WTC11 (cell line): ENCODE data around the gene ITFG1. TPM values are rescaled to one million over a fixed set of nuclear protein-coding genes. Genes with fewer than 3 reads are reported as not detected.

Source experiments
- ATAC-seq: fragments of 200-7000 bp; cut with Tn5 transposase; 2 replicates; pipeline ENCODE4 v1.10.0; 2021; ENCODE audit warnings: mild to moderate bottlenecking, moderate library complexity
- CTCF ChIA-PET: fragments of 300-600 bp; sonication (Branson Sonifier 250); formaldehyde crosslinking; loops from one replicate; lab custom pipeline; 2021; ENCODE audit warnings: antibody characterized with exemption; lab: Charles Lee
- POLR2A ChIA-PET: fragments of 350-600 bp; sonication (Branson Sonifier 250); formaldehyde crosslinking; loops from one replicate; lab custom pipeline; 2021; ENCODE audit warnings: antibody characterized with exemption; lab: Charles Lee
- DNase-seq: peaks from one replicate; pipeline ENCODE4 v3.0.0; 2021; ENCODE audit warnings: low spot score
- H3K27ac Mint-ChIP-seq: 2 replicates; pipeline ENCODE4 v1.8.0; 2021; ENCODE audit warnings: mixed read lengths
- H3K27me3 Mint-ChIP-seq: 2 replicates; pipeline ENCODE4 v1.8.0; 2021; ENCODE audit warnings: low read depth, mild to moderate bottlenecking, moderate library complexity, mixed read lengths
- H3K36me3 Mint-ChIP-seq: 2 replicates; pipeline ENCODE4 v1.8.0; 2021; ENCODE audit warnings: mixed read lengths
- H3K4me1 Mint-ChIP-seq: 2 replicates; pipeline ENCODE4 v1.8.0; 2022; ENCODE audit warnings: mixed read lengths
- H3K4me3 Mint-ChIP-seq: 2 replicates; pipeline ENCODE4 v1.8.0; 2021; ENCODE audit warnings: mild to moderate bottlenecking, moderate library complexity, mixed read lengths
- H3K9me3 Mint-ChIP-seq: 2 replicates; pipeline ENCODE4 v1.8.0; 2021; ENCODE audit warnings: mixed read lengths
- ATF1 ChIP-seq: sonication (generic); formaldehyde crosslinking; IDR thresholded peaks from 2 replicates; pipeline ENCODE4 v1.8.1; 2023; ENCODE audit warnings: mild to moderate bottlenecking, moderate library complexity, missing genetic modification reagents
- CTCF ChIP-seq: fragments of 200-600 bp; IDR thresholded peaks from 2 replicates; pipeline ENCODE4 v1.8.0; 2022; ENCODE audit warnings: antibody characterized with exemption
- EMX1 ChIP-seq: fragments of 250-450 bp; sonication (Bioruptor Pico); IDR thresholded peaks from 2 replicates; pipeline ENCODE4 v1.8.0; 2021; ENCODE audit warnings: mild to moderate bottlenecking
- FOXJ3 ChIP-seq: sonication (generic); formaldehyde crosslinking; IDR thresholded peaks from 2 replicates; pipeline ENCODE4 v1.9.0; 2021; ENCODE audit warnings: missing genetic modification reagents, mild to moderate bottlenecking, borderline replicate concordance
- FOXP4 ChIP-seq: sonication (generic); formaldehyde crosslinking; IDR thresholded peaks from 2 replicates; pipeline ENCODE4 v1.8.0; 2022; ENCODE audit warnings: mild to moderate bottlenecking, missing genetic modification reagents
- GTF2I ChIP-seq: fragments of 250-450 bp; sonication (Bioruptor Pico); conservative IDR thresholded peaks from 2 replicates; pipeline ENCODE4 v1.4.0; 2021; ENCODE audit warnings: mild to moderate bottlenecking
- IRF1 ChIP-seq: sonication (generic); formaldehyde crosslinking; IDR thresholded peaks from 2 replicates; pipeline ENCODE4 v1.8.0; 2023; ENCODE audit warnings: missing genetic modification reagents
- KAT7 ChIP-seq: sonication (generic); formaldehyde crosslinking; IDR thresholded peaks from 2 replicates; pipeline ENCODE4 v1.8.1; 2023; ENCODE audit warnings: missing genetic modification reagents, mild to moderate bottlenecking, borderline replicate concordance
- MLX ChIP-seq: sonication (generic); formaldehyde crosslinking; IDR thresholded peaks from 2 replicates; pipeline ENCODE4 v1.8.1; 2023; ENCODE audit warnings: mild to moderate bottlenecking, missing genetic modification reagents, moderate library complexity
- MYBL2 ChIP-seq: sonication (generic); formaldehyde crosslinking; IDR thresholded peaks from 2 replicates; pipeline ENCODE4 v1.8.1; 2023; ENCODE audit warnings: mild to moderate bottlenecking, moderate library complexity, missing genetic modification reagents
- NFATC4 ChIP-seq: fragments of 250-450 bp; sonication (Bioruptor Pico); IDR thresholded peaks from 2 replicates; pipeline ENCODE4 v1.9.0; 2021; ENCODE audit warnings: mild to moderate bottlenecking
- NFE2L1 ChIP-seq: sonication (generic); formaldehyde crosslinking; IDR thresholded peaks from 2 replicates; pipeline ENCODE4 v1.8.1; 2023; ENCODE audit warnings: missing genetic modification reagents
- NR1H2 ChIP-seq: sonication (generic); formaldehyde crosslinking; IDR thresholded peaks from 2 replicates; pipeline ENCODE4 v1.9.0; 2021; ENCODE audit warnings: mild to moderate bottlenecking, moderate library complexity, missing genetic modification reagents
- NR2C2 ChIP-seq: sonication (generic); formaldehyde crosslinking; IDR thresholded peaks from 2 replicates; pipeline ENCODE4 v1.8.0; 2022; ENCODE audit warnings: mild to moderate bottlenecking, missing genetic modification reagents
- TEAD1 ChIP-seq: sonication (generic); formaldehyde crosslinking; IDR thresholded peaks from 2 replicates; pipeline ENCODE4 v1.8.0; 2022; ENCODE audit warnings: mild to moderate bottlenecking, missing genetic modification reagents
- TP53 ChIP-seq: sonication (generic); formaldehyde crosslinking; IDR thresholded peaks from 2 replicates; pipeline ENCODE4 v1.8.1; 2023; ENCODE audit warnings: mild to moderate bottlenecking, missing genetic modification reagents
- ZNF138 ChIP-seq: sonication (generic); formaldehyde crosslinking; conservative IDR thresholded peaks from 2 replicates; pipeline ENCODE4 v1.8.1; 2022; ENCODE audit warnings: mild to moderate bottlenecking, moderate library complexity, missing genetic modification reagents
- ZNF317 ChIP-seq: sonication (generic); formaldehyde crosslinking; IDR thresholded peaks from 2 replicates; pipeline ENCODE4 v1.8.1; 2023; ENCODE audit warnings: low read depth, mild to moderate bottlenecking, moderate library complexity, missing genetic modification reagents, borderline replicate concordance
- ZNF532 ChIP-seq: fragments of 250-450 bp; sonication (Bioruptor Pico); IDR thresholded peaks from 2 replicates; pipeline ENCODE4 v1.9.0; 2021; ENCODE audit warnings: mild to moderate bottlenecking, borderline replicate concordance
- total RNA-seq: library from RNA; stranded (reverse); gene quantifications from 3 replicates; pipeline ENCODE4 v1.2.3, GENCODE V29; 2021

The ITFG1 gene
- total RNA-seq, 1 experiment from 2014 or later: 21.1 TPM

GRCh38 chr16:47142486-47142820 lies 318.4 kb downstream of the ITFG1 start (continued):
- TF ChIP-seq EMX1 (no peak), FOXJ3 (CRISPR knock-in tag) (no peak), ZNF138 (CRISPR knock-in tag) (no peak)

- H3K4me1 Mint-ChIP-seq: peaks cover 27% of the 10 kb centered on the region
- peaks cover 35% of the 10 kb centered on the region for H3K27me3 Mint-ChIP-seq
- ChIA-PET CTCF (interaction anchor here (0.6 to 3.9 kb wide), 63 partner anchors 8 to 1078 kb away, joined by 3 to 31 read pairs (median 4); partner anchors contain the start of genes DNAJA2, ITFG1 and PHKB), POLR2A (interaction anchor here (0.5 to 0.7 kb wide), 2 partner anchors 68 to 104 kb away, joined by 3 read pairs; no protein-coding TSS in a partner anchor)
- no peaks in the 10 kb centered on the region for H3K9me3 Mint-ChIP-seq
- H3K36me3 Mint-ChIP-seq: no peaks in the 10 kb centered on the region
- H3K4me3 Mint-ChIP-seq: peak overlapping the region; percentile 75
- DNase-seq: peak; percentile 92
- peak overlapping the region; percentile 14; the same call in 1 of the 2 replicates for H3K27ac Mint-ChIP-seq
- TF ChIP-seq NFATC4 (CRISPR knock-in tag): no peak
- no peak for TF ChIP-seq MLX (CRISPR knock-in tag)
- no peak for TF ChIP-seq EMX1
- TF ChIP-seq CTCF: peak; percentile 51; the same call in 1 of the 2 replicates
- peak; percentile 25; the same call in 1 of the 2 replicates for TF ChIP-seq TEAD1 (CRISPR knock-in tag)
- TF ChIP-seq NFE2L1 (CRISPR knock-in tag): 0 out of 2 replicates have a peak, but pooled peaks have one; percentile 20
- peak; percentile 76 for ATAC-seq
These were observed 318.9 kb downstream of the ITFG1 start for GRCh38 chr16:47141773-47142485.

- H3K4me3 Mint-ChIP-seq: no peak overlapping the region
- CTCF ChIA-PET: interaction anchor here (1.2 to 2.0 kb wide), 4 partner anchors 82 to 1016 kb away, joined by 3 to 6 read pairs (median 4); no protein-coding TSS in a partner anchor
- POLR2A ChIA-PET: no interaction called here
- no peaks in the 10 kb centered on the region for H3K36me3 Mint-ChIP-seq
- no peak overlapping the region for H3K27ac Mint-ChIP-seq
- peaks cover 27% of the 10 kb centered on the region for H3K4me1 Mint-ChIP-seq
- ATAC-seq: no peak
- H3K27me3 Mint-ChIP-seq: peaks cover 26% of the 10 kb centered on the region
- no peak for DNase-seq
- no peaks in the 10 kb centered on the region for H3K9me3 Mint-ChIP-seq
- TF ChIP-seq GTF2I (CRISPR knock-in tag): no peak
- no peak for TF ChIP-seq MYBL2 (CRISPR knock-in tag)
- no peak for TF ChIP-seq FOXP4 (CRISPR knock-in tag)
- TF ChIP-seq ZNF532 (CRISPR knock-in tag): no peak
- no peak for TF ChIP-seq TP53 (CRISPR knock-in tag)
- TF ChIP-seq EMX1: no peak
- TF ChIP-seq NR2C2: no peak
- TF ChIP-seq TEAD1 (CRISPR knock-in tag): no peak
- TF ChIP-seq ATF1 (CRISPR knock-in tag): no peak
- TF ChIP-seq KAT7 (CRISPR knock-in tag): no peak
- no peak for TF ChIP-seq ZNF317 (CRISPR knock-in tag)
- no peak for TF ChIP-seq IRF1 (CRISPR knock-in tag)
- no peak for TF ChIP-seq CTCF
- TF ChIP-seq NR1H2 (CRISPR knock-in tag): no peak
These were observed 320.2 kb downstream of the ITFG1 start for GRCh38 chr16:47140686-47141085.
